HAP-1 (cell line): ENCODE data around the gene SEZ6L.

Experiments
- DNase-seq, 2 experiments: peaks; one replicate each; pipeline ENCODE4 v3.0.0-alpha.2; 2016 to 2020; ENCODE audit warnings: low spot score in 2 of 2
- H3K27me3 ChIP-seq: fragments of 250-450 bp; sonication (Bioruptor Pico); 2 replicates; pipeline ENCODE4 v1.5.1; 2020; ENCODE audit warnings: low read depth, mild to moderate bottlenecking, moderate library complexity
- H3K36me3 ChIP-seq: fragments of 250-450 bp; sonication (Bioruptor Pico); replicated peaks from 2 replicates; pipeline ENCODE4 v1.5.1; 2020; ENCODE audit warnings: mild to moderate bottlenecking
- H3K4me1 ChIP-seq: fragments of 250-450 bp; sonication (Bioruptor Pico); 2 replicates; pipeline ENCODE4 v1.5.1; 2020; ENCODE audit warnings: mild to moderate bottlenecking
- H3K4me3 ChIP-seq: fragments of 250-450 bp; sonication (Bioruptor Pico); 2 replicates; pipeline ENCODE4 v1.5.1; 2020; ENCODE audit warnings: mild to moderate bottlenecking, moderate library complexity
- H3K9me3 ChIP-seq: fragments of 250-450 bp; sonication (Bioruptor Pico); 2 replicates; pipeline ENCODE4 v1.5.1; 2020; ENCODE audit warnings: mild to moderate bottlenecking, moderate library complexity
- in situ Hi-C: fragments of 300-500 bp; cut with MboI; formaldehyde crosslinking; loops from 3 replicates; pipeline ENCODE4 v1.14.3; 2020; ENCODE audit warnings: low sequenced_read_pairs, inconsistent platforms, mixed read lengths

SEZ6L gene

DNA sequence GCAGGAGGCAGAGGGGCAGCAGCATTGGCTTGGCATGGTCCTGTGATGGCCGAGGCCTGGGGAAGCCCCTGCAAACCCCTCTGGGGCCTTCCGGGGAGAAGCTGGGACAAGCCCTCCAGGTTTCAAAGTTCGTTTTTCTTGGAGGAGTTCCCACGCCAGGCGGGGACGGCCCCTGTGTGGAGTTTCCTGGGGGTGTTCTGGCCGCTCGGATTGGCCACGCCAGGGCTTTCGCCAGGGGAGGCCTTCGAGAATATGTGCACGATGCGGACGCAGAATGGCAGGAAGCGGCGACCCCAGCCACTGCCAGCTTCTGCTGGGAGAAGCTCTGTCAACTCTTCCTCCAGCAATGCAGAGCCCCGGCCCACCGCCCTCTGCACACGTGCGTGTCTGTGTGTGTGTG, 157.5 kb downstream of the SEZ6L start:
- DNase-seq = no peak
- no peaks in the 10 kb centered on the region for H3K36me3 ChIP-seq
- in situ Hi-C loops = loop anchor here (25.0 kb wide), 2 partner anchors 540 to 865 kb away; no protein-coding TSS in a partner anchor
- peaks cover 10% of the 10 kb centered on the region for H3K27me3 ChIP-seq
- no peaks in the 10 kb centered on the region for H3K9me3 ChIP-seq
- H3K4me1 ChIP-seq = no peaks in the 10 kb centered on the region
- no peak overlapping the region for H3K4me3 ChIP-seq

DNA sequence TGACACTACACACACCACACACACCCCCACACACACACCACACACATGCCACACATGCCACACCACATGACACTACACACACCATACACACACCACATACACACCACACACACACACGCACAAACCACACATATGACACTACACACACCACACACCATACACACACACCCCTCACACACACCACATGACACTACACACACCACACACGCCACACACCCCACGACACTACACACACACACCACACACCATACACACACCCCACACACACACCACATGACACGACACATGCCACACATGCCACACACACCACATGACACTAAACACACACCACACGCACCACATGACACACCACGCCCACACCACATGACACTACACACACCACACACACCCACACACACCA, 158.0 kb downstream of the SEZ6L start:
- Histone ChIP-seq H3K4me1 (no peaks in the 10 kb centered on the region), H3K4me3 (no peak overlapping the region), H3K27me3 (peaks cover 10% of the 10 kb centered on the region), H3K9me3 (no peaks in the 10 kb centered on the region), H3K36me3 (no peaks in the 10 kb centered on the region)
- no peak for DNase-seq
- in situ Hi-C loops = loop anchor here (25.0 kb wide), 2 partner anchors 540 to 865 kb away; no protein-coding TSS in a partner anchor

DNA sequence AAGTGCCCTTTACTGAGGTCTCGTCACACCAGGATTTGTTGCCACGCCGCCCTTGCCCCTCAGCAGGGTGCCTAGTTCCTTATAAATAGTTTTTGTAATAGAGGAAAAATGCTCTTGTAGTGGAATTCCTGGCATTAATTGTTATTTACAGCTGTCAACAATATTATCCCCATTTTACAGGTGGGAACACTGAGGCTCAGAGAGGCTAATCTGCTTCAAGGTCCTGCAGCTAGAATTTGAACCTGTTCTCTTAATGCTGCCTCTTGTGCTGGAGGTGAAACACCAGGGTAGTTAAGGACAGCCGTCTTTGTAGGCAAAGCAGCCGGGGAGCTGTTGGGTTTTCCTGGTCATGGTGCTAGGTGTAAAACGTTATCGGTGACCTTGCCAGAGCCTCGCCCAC, 159.0 kb downstream of the SEZ6L start:
- no peak for DNase-seq
- Histone ChIP-seq H3K9me3 (no peaks in the 10 kb centered on the region), H3K36me3 (no peaks in the 10 kb centered on the region), H3K4me1 (no peaks in the 10 kb centered on the region), H3K27me3 (peaks cover 8% of the 10 kb centered on the region), H3K4me3 (no peak overlapping the region)
- in situ Hi-C loops = loop anchor here (25.0 kb wide), 2 partner anchors 541 to 866 kb away; no protein-coding TSS in a partner anchor

DNA sequence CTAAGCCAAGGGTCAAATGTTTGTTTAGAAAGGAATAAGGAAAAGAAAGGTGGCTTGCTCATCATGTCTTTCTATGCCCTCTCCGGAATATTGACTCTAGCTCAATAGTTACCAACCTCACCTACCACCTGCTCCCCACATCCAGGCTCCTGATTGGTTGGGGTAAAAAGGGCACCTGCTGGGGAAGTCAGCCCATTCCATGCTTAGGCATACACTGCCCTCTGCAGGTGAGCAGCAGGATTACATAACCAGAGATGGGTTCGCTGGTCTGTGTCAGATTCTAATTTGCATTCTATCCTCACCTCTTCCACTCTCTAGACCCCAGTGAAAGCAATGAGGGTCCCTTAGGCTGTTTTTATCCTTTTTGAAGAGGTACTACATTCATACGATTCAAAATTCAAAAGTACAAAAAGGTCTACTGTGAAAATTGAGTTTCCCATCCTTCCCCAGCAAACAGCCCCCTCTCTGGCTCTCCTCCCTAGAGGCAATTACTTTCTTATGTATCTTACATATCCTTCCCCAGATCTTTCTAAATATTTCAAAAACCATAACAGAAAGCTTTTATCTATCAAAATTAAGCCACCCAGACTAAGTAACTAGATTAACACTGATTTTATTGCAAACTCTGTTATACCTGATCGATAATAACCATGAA, 161.8 kb downstream of the SEZ6L start:
- no peaks in the 10 kb centered on the region for H3K36me3 ChIP-seq
- peak; percentile 28 to 72 for DNase-seq
- peaks cover 14% of the 10 kb centered on the region for H3K27me3 ChIP-seq
- in situ Hi-C loops = loop anchor here (25.0 kb wide), 2 partner anchors 544 to 869 kb away; no protein-coding TSS in a partner anchor
- H3K9me3 ChIP-seq = no peaks in the 10 kb centered on the region
- H3K4me1 ChIP-seq = no peaks in the 10 kb centered on the region
- H3K4me3 ChIP-seq = no peak overlapping the region

DNA sequence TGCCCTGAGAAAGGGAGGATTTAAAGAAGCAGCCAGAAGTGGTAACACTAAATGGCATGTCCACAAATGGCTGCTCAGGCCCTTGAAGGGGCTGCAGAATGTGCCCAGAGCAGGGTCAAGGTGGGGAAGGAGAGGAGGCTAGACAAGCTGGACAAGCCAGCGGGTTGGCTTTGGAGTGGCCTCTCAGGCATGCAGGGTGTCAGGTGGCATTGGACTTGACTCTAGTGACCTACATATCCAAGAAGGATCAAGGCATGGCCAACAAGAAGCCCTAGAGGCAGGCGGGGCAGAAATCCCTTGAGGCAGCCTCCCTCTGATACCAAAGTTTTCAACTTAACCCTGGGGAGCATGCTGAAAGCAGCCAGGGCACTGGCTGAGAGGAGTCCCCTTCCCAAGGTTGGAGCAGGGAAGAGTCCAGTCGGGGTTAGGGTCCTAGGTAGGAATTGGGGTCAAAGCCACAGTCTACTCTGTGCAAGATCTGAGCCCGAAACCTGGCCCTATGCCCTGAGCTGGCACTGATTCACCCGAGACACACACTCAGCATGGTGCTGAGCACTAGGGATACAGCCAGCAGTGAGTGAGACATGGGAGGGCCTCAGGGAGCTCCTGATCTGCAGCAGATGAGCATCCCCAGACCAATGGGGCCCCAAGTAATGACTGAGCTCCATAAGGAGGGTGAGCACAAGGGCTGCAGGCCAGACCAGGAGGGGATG, 164.0 kb downstream of the SEZ6L start:
- DNase-seq = no peak
- Histone ChIP-seq H3K36me3 (no peaks in the 10 kb centered on the region), H3K27me3 (peaks cover 14% of the 10 kb centered on the region), H3K4me3 (no peak overlapping the region), H3K9me3 (no peaks in the 10 kb centered on the region), H3K4me1 (no peaks in the 10 kb centered on the region)
- in situ Hi-C loops = loop anchor here (25.0 kb wide), 2 partner anchors 546 to 871 kb away; no protein-coding TSS in a partner anchor

DNA sequence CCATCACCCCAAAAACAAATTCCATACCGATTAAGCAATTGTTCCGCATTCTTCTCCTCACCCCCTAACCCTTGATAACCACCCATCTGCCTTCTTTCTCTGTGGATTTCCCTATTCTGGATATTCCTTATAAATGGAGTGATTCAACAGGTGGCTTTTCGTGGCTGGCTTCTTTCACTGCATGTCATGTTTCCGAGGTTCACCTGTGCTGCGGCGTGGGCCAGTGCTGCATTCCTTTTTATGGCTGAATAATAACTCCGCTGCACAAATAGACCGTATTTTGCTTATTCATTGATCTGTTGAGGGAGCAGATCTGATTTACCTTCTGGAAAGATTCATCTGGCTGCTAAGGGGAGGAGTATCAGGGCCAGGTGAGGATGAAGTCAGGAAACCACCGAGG, 165.0 kb downstream of the SEZ6L start:
- no peaks in the 10 kb centered on the region for H3K36me3 ChIP-seq
- DNase-seq = no peak
- no peaks in the 10 kb centered on the region for H3K4me1 ChIP-seq
- H3K27me3 ChIP-seq = peaks cover 14% of the 10 kb centered on the region
- in situ Hi-C loops = loop anchor here (25.0 kb wide), 2 partner anchors 547 to 872 kb away; no protein-coding TSS in a partner anchor
- no peaks in the 10 kb centered on the region for H3K9me3 ChIP-seq
- H3K4me3 ChIP-seq = no peak overlapping the region

DNA sequence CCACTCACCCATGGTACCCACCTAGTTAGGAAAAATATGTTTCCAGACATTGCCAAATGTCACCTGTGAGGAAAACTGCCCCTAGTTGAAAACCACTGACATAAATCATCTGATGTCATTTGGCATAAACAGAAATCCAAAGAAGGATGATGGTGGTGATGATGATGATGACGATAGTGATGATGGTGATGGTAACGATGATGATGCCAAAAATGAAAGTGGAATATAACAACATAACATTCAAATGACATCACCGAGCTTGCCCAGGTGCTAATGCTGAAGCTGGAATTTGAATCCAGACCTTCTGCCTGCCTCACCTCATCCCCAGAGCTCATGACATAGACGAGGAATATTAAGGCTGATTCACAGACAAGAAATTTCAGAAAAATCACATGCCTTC, 167.5 kb downstream of the SEZ6L start:
- DNase-seq = no peak
- no peaks in the 10 kb centered on the region for H3K9me3 ChIP-seq
- no peak overlapping the region for H3K4me3 ChIP-seq
- in situ Hi-C loops = loop anchor here (25.0 kb wide), 2 partner anchors 549 to 874 kb away; no protein-coding TSS in a partner anchor
- peaks cover 14% of the 10 kb centered on the region for H3K27me3 ChIP-seq
- H3K4me1 ChIP-seq = no peaks in the 10 kb centered on the region
- no peaks in the 10 kb centered on the region for H3K36me3 ChIP-seq

DNA sequence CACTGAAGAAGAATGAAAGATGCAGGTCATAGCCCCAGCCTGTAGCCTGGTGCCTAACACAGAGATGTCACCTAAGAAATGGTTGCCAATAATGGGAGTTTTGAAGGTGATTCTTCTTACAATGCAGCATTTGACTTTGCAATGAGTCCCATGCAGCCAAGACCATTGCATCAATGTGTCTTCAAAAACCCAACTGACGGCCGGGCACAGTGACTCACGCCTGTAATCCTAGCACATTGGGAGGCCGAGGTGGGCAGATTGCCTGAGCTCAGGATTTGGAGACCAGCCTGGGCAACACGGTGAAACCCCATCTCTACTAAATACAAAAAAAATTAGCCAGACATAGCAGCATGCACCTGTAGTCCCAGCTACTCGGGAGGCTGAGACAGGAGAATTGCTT, 170.5 kb downstream of the SEZ6L start:
- in situ Hi-C loops = loop anchor here (25.0 kb wide), 2 partner anchors 552 to 877 kb away; no protein-coding TSS in a partner anchor
- H3K27me3 ChIP-seq = peaks cover 17% of the 10 kb centered on the region
- H3K4me1 ChIP-seq = no peaks in the 10 kb centered on the region
- no peak for DNase-seq
- H3K9me3 ChIP-seq = no peaks in the 10 kb centered on the region
- no peak overlapping the region for H3K4me3 ChIP-seq
- H3K36me3 ChIP-seq = no peaks in the 10 kb centered on the region

DNA sequence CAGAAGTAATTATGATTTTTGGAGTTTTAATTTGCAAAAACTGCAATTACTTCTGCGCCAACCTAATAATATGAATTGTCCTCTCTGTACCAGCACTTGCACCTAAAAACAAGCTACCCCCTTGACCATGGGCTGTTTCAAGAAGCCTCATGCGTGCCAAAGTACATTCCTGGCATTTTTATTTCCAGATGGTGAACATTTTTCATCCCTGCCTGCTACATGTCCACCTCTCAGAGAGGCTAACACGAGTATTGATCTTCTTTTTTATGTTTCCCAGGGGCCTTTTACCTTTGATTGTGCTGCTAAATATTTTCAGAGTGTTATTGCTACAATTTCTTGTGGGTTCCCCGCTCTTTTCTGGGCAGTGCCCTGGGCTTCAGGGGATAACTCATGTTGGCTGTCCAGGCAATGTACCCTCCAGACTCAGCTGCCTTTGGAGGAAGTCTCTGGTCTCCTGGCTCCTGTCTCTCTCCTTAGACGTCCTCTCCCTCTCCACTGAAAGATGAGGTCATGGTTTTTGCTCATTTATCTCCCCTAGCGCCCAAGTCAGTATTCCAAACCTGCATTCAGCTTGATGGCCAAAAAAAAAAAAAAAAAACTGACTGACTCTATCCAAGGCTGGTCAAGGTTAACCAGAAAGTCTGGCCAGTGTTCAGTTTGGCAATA, 173.6 kb downstream of the SEZ6L start:
- no peak overlapping the region for H3K4me3 ChIP-seq
- no peaks in the 10 kb centered on the region for H3K4me1 ChIP-seq
- no peaks in the 10 kb centered on the region for H3K9me3 ChIP-seq
- in situ Hi-C loops = loop anchor here (25.0 kb wide), 2 partner anchors 556 to 881 kb away; no protein-coding TSS in a partner anchor
- H3K27me3 ChIP-seq = peaks cover 17% of the 10 kb centered on the region
- H3K36me3 ChIP-seq = no peaks in the 10 kb centered on the region
- DNase-seq = no peak

DNA sequence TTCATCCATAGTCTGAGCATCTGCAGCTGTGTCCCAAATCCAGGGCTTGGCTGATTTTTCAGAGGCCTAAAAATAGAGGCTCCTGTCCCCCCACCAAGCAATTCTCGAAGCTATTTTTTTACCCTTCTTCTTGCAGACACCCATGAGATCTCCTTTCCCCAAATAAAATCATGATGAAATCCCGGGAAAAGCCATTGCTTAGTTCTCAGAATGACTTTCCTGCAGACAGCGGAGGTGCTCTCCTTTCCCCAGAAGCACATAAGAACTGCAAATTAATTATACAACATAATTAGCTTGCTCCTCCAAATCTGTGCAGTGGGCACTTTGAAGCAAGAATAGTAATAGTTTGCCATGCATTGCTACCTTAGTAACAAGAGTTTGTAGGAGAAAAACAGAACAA, 176.2 kb downstream of the SEZ6L start:
- Histone ChIP-seq H3K4me3 (no peak overlapping the region), H3K4me1 (no peaks in the 10 kb centered on the region), H3K27me3 (peaks cover 17% of the 10 kb centered on the region), H3K36me3 (no peaks in the 10 kb centered on the region), H3K9me3 (no peaks in the 10 kb centered on the region)
- in situ Hi-C loops = loop anchor here (25.0 kb wide), 2 partner anchors 558 to 883 kb away; no protein-coding TSS in a partner anchor
- DNase-seq = no peak

DNA sequence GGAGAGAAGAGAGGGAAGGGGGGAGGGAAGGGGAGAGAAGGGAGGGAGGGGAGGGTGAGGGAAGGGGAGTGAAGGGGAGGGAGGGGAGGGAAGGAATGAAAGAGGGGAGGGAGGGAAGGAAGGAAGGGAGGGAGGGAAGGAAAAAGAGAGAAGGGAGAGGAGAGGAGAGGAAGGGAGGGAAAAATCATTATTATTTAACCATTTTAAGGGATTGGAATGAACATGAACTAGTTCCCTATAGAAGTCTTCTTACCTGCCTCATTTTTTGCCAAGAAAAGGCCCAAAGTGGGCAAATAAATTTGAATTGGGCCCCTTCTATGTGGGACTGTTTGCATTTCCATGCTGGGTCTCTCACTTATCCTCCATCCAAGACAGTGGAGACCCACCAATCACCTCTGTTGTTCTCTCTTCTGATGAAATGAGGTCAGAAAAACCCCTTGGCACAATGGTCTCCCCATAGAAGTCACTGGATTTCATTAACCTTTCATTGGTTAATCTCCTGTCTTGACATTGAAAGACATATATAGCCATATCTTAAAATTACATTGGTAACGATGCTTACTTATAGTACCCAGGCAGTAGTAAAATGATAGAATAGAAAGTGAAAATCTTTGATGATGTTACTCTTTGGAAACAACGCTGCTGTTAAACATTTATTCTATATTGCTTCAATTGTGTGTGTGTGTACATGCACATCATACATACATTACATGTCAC, 179.7 kb downstream of the SEZ6L start:
- H3K27me3 ChIP-seq = no peaks in the 10 kb centered on the region
- no peaks in the 10 kb centered on the region for H3K4me1 ChIP-seq
- H3K36me3 ChIP-seq = no peaks in the 10 kb centered on the region
- H3K4me3 ChIP-seq = no peak overlapping the region
- no peaks in the 10 kb centered on the region for H3K9me3 ChIP-seq
- no peak for DNase-seq
- in situ Hi-C loops = loop anchor here (25.0 kb wide), 2 partner anchors 562 to 887 kb away; no protein-coding TSS in a partner anchor

DNA sequence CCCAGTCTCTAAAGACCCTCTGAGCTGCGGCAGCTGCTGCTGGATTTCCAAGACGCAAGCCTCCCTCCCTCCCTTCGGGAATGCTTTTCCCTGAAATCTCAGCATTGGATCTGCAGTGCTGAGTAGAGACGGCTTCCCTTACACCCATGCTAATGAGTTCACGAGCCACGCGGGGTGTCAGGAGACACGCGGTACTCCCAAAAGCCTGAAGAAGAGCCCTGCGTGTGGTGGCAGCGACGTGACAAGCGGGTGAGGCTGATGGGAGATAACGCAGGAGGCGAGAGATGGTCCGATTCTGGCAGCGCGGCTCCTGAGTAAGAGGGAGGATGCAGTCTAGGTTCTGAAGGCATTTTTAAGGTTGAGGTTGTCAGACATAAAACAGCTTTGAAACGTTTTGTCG, 185.4 kb downstream of the SEZ6L start:
- no peak for DNase-seq
- no peaks in the 10 kb centered on the region for H3K9me3 ChIP-seq
- in situ Hi-C loops = no loop called here
- no peaks in the 10 kb centered on the region for H3K36me3 ChIP-seq
- no peaks in the 10 kb centered on the region; the same call in 1 of the 2 replicates for H3K27me3 ChIP-seq
- H3K4me3 ChIP-seq = no peak overlapping the region
- H3K4me1 ChIP-seq = no peaks in the 10 kb centered on the region

DNA sequence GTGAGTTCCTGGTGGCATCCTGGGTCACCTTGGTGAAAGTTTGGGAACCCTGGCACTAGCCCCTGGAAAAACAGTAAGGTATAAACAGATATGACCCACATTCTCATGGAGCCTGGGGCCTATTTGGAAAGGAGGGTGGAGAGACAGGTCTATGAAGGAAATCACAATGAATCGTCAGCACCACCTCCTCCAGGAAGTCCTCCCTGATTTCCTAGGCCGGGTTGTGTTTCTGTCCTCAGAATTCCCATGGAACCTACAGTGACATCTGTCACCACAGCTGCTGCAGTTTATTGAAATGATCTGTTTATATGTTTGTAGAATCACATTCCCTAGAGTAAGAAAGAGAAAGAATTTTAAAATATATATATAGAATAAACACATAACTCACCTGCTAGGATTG, 188.0 kb downstream of the SEZ6L start:
- Histone ChIP-seq H3K9me3 (no peaks in the 10 kb centered on the region), H3K4me1 (peaks cover 5% of the 10 kb centered on the region; the same call in 1 of the 2 replicates), H3K4me3 (no peak overlapping the region), H3K36me3 (no peaks in the 10 kb centered on the region), H3K27me3 (peaks cover 4% of the 10 kb centered on the region; the same call in 1 of the 2 replicates)
- DNase-seq = no peak
- in situ Hi-C loops = no loop called here
